Type B pancreatic cell (in vitro differentiated cells): ENCODE results near the gene MRPS7. TPM values are rescaled to one million over a fixed set of nuclear protein-coding genes. Genes with fewer than 3 reads are reported as not detected.
"Not testable (repeated sequence)": the region's sequence is repeated elsewhere in the genome, so short reads cannot be mapped to it uniquely, and the experiment has no call there.

ENCODE experiments used
- DNase-seq: peaks from one replicate; pipeline ENCODE4 v3.0.0; 2021; ENCODE audit warnings: mixed read lengths; ENCODE audit not compliant: unreplicated experiment; ENCODE audit errors: extremely low spot score
- H3K27ac Mint-ChIP-seq: 2 replicates; pipeline ENCODE4 v1.8.0; 2021; ENCODE audit warnings: mild to moderate bottlenecking, mixed read lengths
- H3K27me3 Mint-ChIP-seq: 2 replicates; pipeline ENCODE4 v1.8.0; 2021; ENCODE audit warnings: mixed read lengths
- H3K36me3 Mint-ChIP-seq: 2 replicates; pipeline ENCODE4 v1.8.0; 2021; ENCODE audit warnings: mixed read lengths
- H3K4me1 Mint-ChIP-seq: one replicate; pipeline ENCODE4 v1.8.0; 2021; ENCODE audit warnings: mixed read lengths; ENCODE audit not compliant: unreplicated experiment
- H3K4me3 Mint-ChIP-seq: 2 replicates; pipeline ENCODE4 v1.8.0; 2021; ENCODE audit warnings: mild to moderate bottlenecking, mixed read lengths
- H3K9me3 Mint-ChIP-seq: 2 replicates; pipeline ENCODE4 v1.8.0; 2021; ENCODE audit warnings: mixed read lengths
- total RNA-seq: library from RNA; stranded (reverse); gene quantifications from 2 replicates; pipeline ENCODE4 v1.2.1, GENCODE V29; 2021; ENCODE audit warnings: low replicate concordance
- TF ChIP-seq, protein P1 (sequence below): fragments of 200-600 bp; sonication (generic); conservative IDR thresholded peaks from 2 replicates; pipeline ENCODE4 v1.5.0; 2021; ENCODE audit warnings: antibody characterized with exemption, mild to moderate bottlenecking

MRPS7 gene
- total RNA-seq, 1 donor from 2014 or later = 70.9 TPM

DNA sequence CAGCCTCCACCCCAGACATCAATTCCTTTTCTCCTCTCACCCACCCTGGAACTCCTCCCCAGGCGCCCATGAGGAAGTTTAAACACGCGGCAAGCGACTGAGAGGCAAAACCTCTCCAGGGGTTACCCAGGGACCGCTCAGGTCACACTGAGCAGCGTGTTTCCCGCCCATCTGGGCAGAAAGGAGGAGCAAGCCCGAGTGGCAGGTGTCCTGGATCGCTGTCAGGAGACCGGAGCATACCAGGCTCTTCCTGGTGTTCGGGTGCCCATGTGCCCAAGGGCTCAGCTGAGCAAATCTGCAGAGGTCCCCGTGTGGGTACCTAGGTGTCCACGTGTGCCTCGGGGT, 27.1 kb downstream of the MRPS7 start:
- peak overlapping the region; percentile 99 for H3K4me3 Mint-ChIP-seq
- H3K9me3 Mint-ChIP-seq = no peaks in the 10 kb centered on the region
- peaks cover 10% of the 10 kb centered on the region for H3K4me1 Mint-ChIP-seq
- no peaks in the 10 kb centered on the region for H3K27me3 Mint-ChIP-seq
- H3K27ac Mint-ChIP-seq = peak overlapping the region; percentile 98
- H3K36me3 Mint-ChIP-seq = no peaks in the 10 kb centered on the region
- no peak for DNase-seq
- TF ChIP-seq, protein P1, sequence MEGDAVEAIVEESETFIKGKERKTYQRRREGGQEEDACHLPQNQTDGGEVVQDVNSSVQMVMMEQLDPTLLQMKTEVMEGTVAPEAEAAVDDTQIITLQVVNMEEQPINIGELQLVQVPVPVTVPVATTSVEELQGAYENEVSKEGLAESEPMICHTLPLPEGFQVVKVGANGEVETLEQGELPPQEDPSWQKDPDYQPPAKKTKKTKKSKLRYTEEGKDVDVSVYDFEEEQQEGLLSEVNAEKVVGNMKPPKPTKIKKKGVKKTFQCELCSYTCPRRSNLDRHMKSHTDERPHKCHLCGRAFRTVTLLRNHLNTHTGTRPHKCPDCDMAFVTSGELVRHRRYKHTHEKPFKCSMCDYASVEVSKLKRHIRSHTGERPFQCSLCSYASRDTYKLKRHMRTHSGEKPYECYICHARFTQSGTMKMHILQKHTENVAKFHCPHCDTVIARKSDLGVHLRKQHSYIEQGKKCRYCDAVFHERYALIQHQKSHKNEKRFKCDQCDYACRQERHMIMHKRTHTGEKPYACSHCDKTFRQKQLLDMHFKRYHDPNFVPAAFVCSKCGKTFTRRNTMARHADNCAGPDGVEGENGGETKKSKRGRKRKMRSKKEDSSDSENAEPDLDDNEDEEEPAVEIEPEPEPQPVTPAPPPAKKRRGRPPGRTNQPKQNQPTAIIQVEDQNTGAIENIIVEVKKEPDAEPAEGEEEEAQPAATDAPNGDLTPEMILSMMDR = no peak

DNA sequence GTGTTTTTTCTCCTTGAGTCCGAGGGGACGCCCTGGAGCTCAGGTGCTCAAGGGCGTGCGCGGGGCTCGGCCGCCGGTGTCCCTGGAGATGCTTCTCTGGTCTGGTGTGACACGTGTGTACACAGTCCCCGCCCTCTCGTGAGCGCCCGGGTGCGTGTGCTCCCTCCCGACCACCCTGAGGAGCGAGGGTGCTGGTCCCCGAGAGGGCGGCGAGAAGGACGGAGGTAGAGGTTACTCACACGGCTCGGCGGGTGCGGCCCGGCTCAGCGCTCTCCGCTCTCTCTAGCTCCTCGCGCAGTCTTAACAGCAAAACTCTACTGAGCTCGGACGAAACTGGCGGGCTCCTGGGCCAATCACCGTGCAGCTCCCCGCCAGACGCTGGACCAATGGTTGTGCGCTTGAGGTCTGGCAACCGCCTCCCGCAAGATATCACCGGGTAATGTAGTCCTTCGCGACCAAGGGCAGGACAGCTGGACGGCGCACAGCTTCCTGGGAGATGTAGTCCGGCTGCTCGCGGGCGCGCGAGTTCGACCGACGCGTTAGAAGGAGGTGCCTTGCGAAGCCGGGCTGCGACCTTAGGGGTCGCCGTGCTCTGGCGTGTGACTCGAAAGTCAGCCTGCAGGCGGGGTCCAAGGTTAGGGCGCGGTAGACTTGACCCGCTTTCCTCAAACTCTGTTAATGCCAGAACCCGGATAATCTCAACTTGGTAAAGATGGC, 27.6 kb downstream of the MRPS7 start, which contains the start of gene SLC25A19:
Gene SLC25A19, minus strand, starts transcription at position 319 of the 717 bp plus-strand sequence. CDS start 2,669 bp downstream, outside the sequence.
- no peaks in the 10 kb centered on the region for H3K27me3 Mint-ChIP-seq
- TF ChIP-seq, protein P1 = peak; percentile 48
- no peaks in the 10 kb centered on the region for H3K9me3 Mint-ChIP-seq
- peak; percentile 96 for DNase-seq
- H3K4me3 Mint-ChIP-seq = peak within 1 kb of the TSS; percentile 99
- H3K4me1 Mint-ChIP-seq = peaks cover 10% of the 10 kb centered on the region
- no peaks in the 10 kb centered on the region for H3K36me3 Mint-ChIP-seq
- peak within 1 kb of the TSS; percentile 98 for H3K27ac Mint-ChIP-seq

DNA sequence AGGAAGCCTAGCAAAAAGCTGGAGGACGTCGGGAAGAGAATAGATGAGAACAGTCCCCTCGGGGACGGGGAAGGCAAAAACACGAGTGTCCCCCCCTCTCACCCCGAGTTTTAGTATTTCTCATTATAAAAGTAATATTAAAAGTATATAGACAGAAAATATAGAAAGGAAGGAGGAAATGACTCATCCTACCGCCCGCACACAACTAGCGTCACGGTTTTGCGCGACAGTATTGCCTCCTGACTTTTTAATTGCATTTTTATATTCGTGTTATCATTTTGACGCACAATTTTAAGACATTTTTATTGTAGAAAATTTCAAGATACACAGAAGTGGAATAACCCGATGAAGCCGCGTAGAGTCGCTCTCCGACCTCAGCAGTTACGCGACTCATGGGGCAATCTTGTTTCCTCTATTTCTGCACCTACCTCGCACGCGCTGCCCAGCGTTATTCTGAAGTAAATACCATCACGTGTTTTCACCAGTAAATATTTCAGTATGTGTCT, 28.2 kb downstream of the MRPS7 start:
- H3K9me3 Mint-ChIP-seq = no peaks in the 10 kb centered on the region
- H3K27me3 Mint-ChIP-seq = no peaks in the 10 kb centered on the region
- H3K4me1 Mint-ChIP-seq = peaks cover 10% of the 10 kb centered on the region
- no peaks in the 10 kb centered on the region for H3K36me3 Mint-ChIP-seq
- peak overlapping the region; percentile 98 for H3K27ac Mint-ChIP-seq
- TF ChIP-seq, protein P1 = no peak
- peak overlapping the region; percentile 99 for H3K4me3 Mint-ChIP-seq
- DNase-seq = no peak

DNA sequence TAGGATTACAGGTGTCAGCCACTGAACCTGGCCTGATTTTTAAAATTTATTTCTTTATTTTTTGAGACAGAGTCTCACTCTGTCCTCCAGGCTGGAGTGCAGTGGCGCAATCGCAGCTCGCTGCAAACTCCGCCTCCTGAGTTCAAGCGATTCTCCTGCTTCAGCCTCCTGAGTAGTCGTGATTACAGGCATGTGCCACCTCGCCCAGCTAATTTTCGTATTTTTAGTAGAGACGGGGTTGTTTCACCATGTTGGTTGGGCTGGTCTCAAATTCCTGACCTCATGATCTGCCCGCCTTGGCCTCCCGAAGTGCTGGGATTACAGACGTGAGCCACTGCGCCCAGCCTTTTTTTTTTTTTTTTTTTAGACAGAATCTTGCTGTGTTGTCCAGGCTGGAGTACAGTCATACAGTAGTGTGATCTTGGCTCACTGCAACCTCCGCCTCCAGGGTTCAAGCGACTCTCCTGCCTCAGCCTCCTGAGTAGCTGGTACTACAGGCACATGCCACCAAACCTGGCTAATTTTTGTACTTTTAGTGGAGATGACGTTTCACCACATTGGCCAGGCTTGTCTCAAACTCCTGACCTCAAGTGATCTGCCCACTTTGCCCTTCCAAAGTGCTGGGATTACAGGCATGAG, 31.2 kb downstream of the MRPS7 start:
- H3K4me1 Mint-ChIP-seq, H3K9me3 Mint-ChIP-seq, H3K4me3 Mint-ChIP-seq, H3K36me3 Mint-ChIP-seq, DNase-seq, H3K27me3 Mint-ChIP-seq, H3K27ac Mint-ChIP-seq: not testable (repeated sequence)

DNA sequence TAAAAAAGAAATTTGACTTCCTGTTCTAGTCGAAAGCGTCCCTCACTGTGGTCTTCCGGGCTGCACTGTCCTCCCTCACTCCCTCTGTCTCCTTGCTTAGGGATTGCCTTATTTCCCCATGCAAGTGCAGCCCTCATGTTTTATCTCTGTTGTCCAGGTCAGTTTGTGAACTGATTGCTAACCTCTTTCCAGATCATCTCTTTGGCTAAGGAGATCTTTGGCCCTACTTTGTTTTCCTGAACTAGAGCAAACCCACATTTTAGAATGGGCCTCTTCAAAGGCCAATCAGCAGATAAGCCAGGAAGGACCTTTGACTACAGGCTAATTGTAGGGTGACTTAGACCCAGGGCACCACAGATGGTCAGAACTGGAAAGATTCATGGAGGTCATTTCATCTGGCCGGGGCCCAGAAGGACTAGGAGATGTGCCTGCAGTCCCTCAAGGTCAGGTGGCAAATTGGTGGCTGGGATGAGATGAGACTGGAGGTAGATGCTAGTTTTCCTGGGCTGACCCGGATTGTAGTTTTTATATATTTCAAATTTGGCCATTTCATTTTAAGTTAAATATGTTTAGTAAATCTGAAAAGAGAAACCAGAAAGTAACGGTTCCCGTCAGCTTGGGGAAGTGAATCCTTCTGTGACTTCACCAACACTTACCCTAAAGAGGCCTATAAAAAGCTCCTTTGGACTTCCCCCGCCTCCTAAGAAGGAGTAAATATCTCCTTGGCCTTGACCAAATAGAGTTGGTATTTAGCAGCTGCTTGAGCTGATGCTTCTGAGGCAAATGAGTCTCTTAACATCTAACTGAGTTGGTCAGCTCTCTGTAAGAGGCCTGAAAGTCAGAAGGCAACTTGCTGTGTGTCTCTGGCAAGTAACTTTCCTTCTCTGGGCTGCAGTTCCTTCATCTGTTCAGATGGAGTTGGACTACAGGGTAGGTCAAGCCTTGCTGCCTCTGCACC, 33.8 kb downstream of the MRPS7 start:
- no peak overlapping the region for H3K4me3 Mint-ChIP-seq
- peak overlapping the region; percentile 32 for H3K27ac Mint-ChIP-seq
- H3K36me3 Mint-ChIP-seq = no peaks in the 10 kb centered on the region
- no peaks in the 10 kb centered on the region for H3K9me3 Mint-ChIP-seq
- TF ChIP-seq, protein P1 = no peak
- H3K27me3 Mint-ChIP-seq = no peaks in the 10 kb centered on the region
- DNase-seq = no peak
- H3K4me1 Mint-ChIP-seq = no peaks in the 10 kb centered on the region
